IMR-90 (cell line): ENCODE data around the gene RNF40. TPM values are rescaled to one million over a fixed set of nuclear protein-coding genes. Genes with fewer than 3 reads are reported as not detected.

Source experiments
- ATAC-seq: fragments of 200-7000 bp; cut with Tn5 transposase; 2 replicates; pipeline ENCODE4 v1.9.1; 2020; ENCODE audit warnings: low read depth, mild to moderate bottlenecking, moderate library complexity
- BruUV-seq: library from RNA; stranded (reverse); fragments of 400-500 nt; replicated peaks from 2 replicates; lab custom pipeline; 2021; lab: Mats Ljungman, UMichigan
- CTCF ChIA-PET: fragments of 300-600 bp; formaldehyde crosslinking; extraction: SDS; loops from one replicate; lab custom pipeline; 2021; ENCODE audit warnings: antibody characterized with exemption; lab: Yijun Ruan, JAX
- POLR2A ChIA-PET: fragments of 300-600 bp; sonication (Branson Sonifier 250); formaldehyde crosslinking; loops from one replicate; lab custom pipeline; 2022; ENCODE audit warnings: antibody characterized with exemption; ENCODE audit not compliant: unreplicated experiment; lab: Charles Lee
- DNase-seq: peaks from one replicate; pipeline ENCODE4 v3.0.0; 2013
- H2AFZ ChIP-seq: replicated peaks from 2 replicates; pipeline ENCODE3; 2013; ENCODE audit warnings: low read length, mild to moderate bottlenecking; ENCODE audit not compliant: poor library complexity
- H2AK5ac ChIP-seq: 2 replicates; pipeline ENCODE4 v1.6.1; 2013; ENCODE audit warnings: low read depth, low read length, inconsistent platforms
- H2AK9ac ChIP-seq: replicated peaks from 2 replicates; pipeline ENCODE3; 2013; ENCODE audit warnings: mild to moderate bottlenecking, low read depth, low read length, moderate library complexity; ENCODE audit not compliant: poor library complexity
- H2BK120ac ChIP-seq: 2 replicates; pipeline ENCODE4 v1.6.1; 2013; ENCODE audit warnings: low read depth, low read length, inconsistent platforms
- H2BK15ac ChIP-seq: 3 replicates; pipeline ENCODE4 v1.6.1; 2013; ENCODE audit warnings: low read depth, low read length, inconsistent platforms
- H2BK20ac ChIP-seq: 2 replicates; pipeline ENCODE4 v1.6.1; 2013; ENCODE audit warnings: low read depth, mild to moderate bottlenecking, inconsistent platforms, low read length, moderate library complexity
- H2BK5ac ChIP-seq: 2 replicates; pipeline ENCODE4 v1.6.1; 2013; ENCODE audit warnings: mild to moderate bottlenecking, low read depth, low read length, inconsistent platforms; ENCODE audit not compliant: poor library complexity, severe bottlenecking
- H3K14ac ChIP-seq: replicated peaks from 2 replicates; pipeline ENCODE4 v1.6.1; 2013; ENCODE audit warnings: low read depth, low read length, inconsistent platforms
- H3K18ac ChIP-seq: 2 replicates; pipeline ENCODE4 v1.6.1; 2013; ENCODE audit warnings: low read depth, low read length, control low read depth
- H3K23ac ChIP-seq: 2 replicates; pipeline ENCODE4 v1.6.1; 2013; ENCODE audit warnings: low read depth, low read length, inconsistent platforms
- H3K27ac ChIP-seq: 2 replicates; pipeline ENCODE4 v1.5.1; 2013; ENCODE audit warnings: mild to moderate bottlenecking, control low read depth, low read length; ENCODE audit not compliant: insufficient read depth
- H3K27me3 ChIP-seq: 2 replicates; pipeline ENCODE4 v1.6.1; 2013; ENCODE audit warnings: low read length; ENCODE audit not compliant: control insufficient read depth, insufficient read depth
- H3K36me3 ChIP-seq: 2 replicates; pipeline ENCODE4 v1.6.1; 2013; ENCODE audit warnings: low read length, mixed read lengths; ENCODE audit not compliant: control insufficient read depth, insufficient read depth
- H3K4ac ChIP-seq: 2 replicates; pipeline ENCODE4 v1.6.1; 2013; ENCODE audit warnings: low read depth, low read length, inconsistent platforms
- H3K4me1 ChIP-seq: 2 replicates; pipeline ENCODE4 v1.6.1; 2013; ENCODE audit warnings: low read length, mixed read lengths; ENCODE audit not compliant: control insufficient read depth, insufficient read depth
- H3K4me2 ChIP-seq: 2 replicates; pipeline ENCODE4 v1.6.1; 2013; ENCODE audit warnings: low read depth, mild to moderate bottlenecking, control low read depth, low read length, moderate library complexity
- H3K4me3 ChIP-seq: 2 replicates; pipeline ENCODE4 v1.5.1; 2013; ENCODE audit warnings: low read depth, mild to moderate bottlenecking, control low read depth, low read length, moderate library complexity; ENCODE audit not compliant: insufficient read depth
- H3K56ac ChIP-seq: 2 replicates; pipeline ENCODE4 v1.6.1; 2013; ENCODE audit warnings: low read length, inconsistent platforms; ENCODE audit not compliant: insufficient read depth; ENCODE audit errors: extremely low read depth
- H3K79me1 ChIP-seq, 2 experiments: 2 replicates each; pipeline ENCODE4 v1.6.1; 2013; ENCODE audit warnings: low read length in 2 of 2, inconsistent platforms in 1 of 2, low read depth in 1 of 2
- H3K9ac ChIP-seq: 2 replicates; pipeline ENCODE4 v1.6.1; 2013; ENCODE audit warnings: low read depth, low read length, control low read depth
- H3K9me1 ChIP-seq: 2 replicates; pipeline ENCODE4 v1.6.1; 2013; ENCODE audit warnings: low read length, inconsistent platforms; ENCODE audit not compliant: insufficient read depth
- H3K9me3 ChIP-seq: 2 replicates; pipeline ENCODE4 v1.6.1; 2013; ENCODE audit warnings: low read length; ENCODE audit not compliant: control insufficient read depth, insufficient read depth
- H4K20me1 ChIP-seq: 2 replicates; pipeline ENCODE4 v1.6.1; 2013; ENCODE audit warnings: low read length, inconsistent platforms; ENCODE audit not compliant: insufficient read depth
- H4K5ac ChIP-seq: 2 replicates; pipeline ENCODE4 v1.6.1; 2013; ENCODE audit warnings: mild to moderate bottlenecking, low read depth, low read length, control low read depth
- H4K8ac ChIP-seq, 2 experiments: 2 replicates each; pipeline ENCODE4 v1.6.1; 2013; ENCODE audit warnings: low read depth in 2 of 2, low read length in 2 of 2, control low read depth in 1 of 2, inconsistent platforms in 1 of 2
- H4K91ac ChIP-seq: 2 replicates; pipeline ENCODE4 v1.6.1; 2013; ENCODE audit warnings: low read depth, low read length, inconsistent platforms; ENCODE audit not compliant: insufficient read depth
- BHLHE40 ChIP-seq: fragments of 150-350 bp; IDR thresholded peaks from 2 replicates; pipeline ENCODE4 v1.6.1; 2016; ENCODE audit warnings: mild to moderate bottlenecking, low read depth, low read length
- CEBPB ChIP-seq: IDR thresholded peaks from 2 replicates; pipeline ENCODE4 v1.6.1; 2012; ENCODE audit warnings: low read depth, low read length, improper control_type of control experiment
- CHD1 ChIP-seq: IDR thresholded peaks from 2 replicates; pipeline ENCODE4 v1.6.1; 2012; ENCODE audit warnings: low read depth, low read length, improper control_type of control experiment
- FOS ChIP-seq: fragments of 150-350 bp; IDR thresholded peaks from 2 replicates; pipeline ENCODE4 v1.6.1; 2016; ENCODE audit warnings: low read depth, low read length
- MAFK ChIP-seq: IDR thresholded peaks from 2 replicates; pipeline ENCODE4 v1.6.1; 2012; ENCODE audit warnings: low read depth, low read length, improper control_type of control experiment
- MAZ ChIP-seq: IDR thresholded peaks from 2 replicates; pipeline ENCODE4 v1.6.1; 2012; ENCODE audit warnings: low read depth, mild to moderate bottlenecking, low read length, improper control_type of control experiment, moderate library complexity, borderline replicate concordance
- MXI1 ChIP-seq: IDR thresholded peaks from 2 replicates; pipeline ENCODE4 v1.6.1; 2012; ENCODE audit warnings: low read depth, mild to moderate bottlenecking, low read length, moderate library complexity, borderline replicate concordance
- NFE2L2 ChIP-seq: fragments of 150-350 bp; IDR thresholded peaks from 2 replicates; pipeline ENCODE4 v1.6.1; 2016; ENCODE audit warnings: low read depth, mild to moderate bottlenecking, low read length
- POLR2A ChIP-seq: IDR thresholded peaks from 2 replicates; pipeline ENCODE4 v1.6.1; 2012; ENCODE audit warnings: mild to moderate bottlenecking, low read depth, low read length
- RAD21 ChIP-seq: IDR thresholded peaks from 2 replicates; pipeline ENCODE4 v1.6.1; 2012; ENCODE audit warnings: low read length, improper control_type of control experiment
- RCOR1 ChIP-seq: IDR thresholded peaks from 2 replicates; pipeline ENCODE4 v1.6.1; 2012; ENCODE audit warnings: mild to moderate bottlenecking, low read length, improper control_type of control experiment; ENCODE audit not compliant: insufficient replicate concordance
- RFX5 ChIP-seq: IDR thresholded peaks from 2 replicates; pipeline ENCODE4 v1.8.0; 2012; ENCODE audit warnings: low read depth, mild to moderate bottlenecking, low read length, moderate library complexity
- SMC3 ChIP-seq: fragments of 150-350 bp; IDR thresholded peaks from 2 replicates; pipeline ENCODE4 v1.6.1; 2016; ENCODE audit warnings: low read depth, mild to moderate bottlenecking, antibody characterized with exemption, low read length, moderate library complexity
- WGBS, 2 experiments: methylation state at CpG; one replicate each; pipeline versions ENCODE4 v1.1.5 to v1.1.7; 2013; ENCODE audit warnings: missing lambda C conversion rate in 2 of 2; ENCODE audit not compliant: insufficient read length in 1 of 2; ENCODE audit errors: extremely low coverage in 2 of 2; 5-methylcytosine and 5-hydroxymethylcytosine counted together
- dilution Hi-C: fragments of 300-500 bp; cut with HindIII; formaldehyde crosslinking; loops from one replicate; pipeline ENCODE4 v1.14.3; 2018; ENCODE audit warnings: low sequenced_read_pairs; ENCODE audit not compliant: unreplicated experiment
- in situ Hi-C: fragments of 300-500 bp; cut with MboI; formaldehyde crosslinking; loops from 3 replicates; pipeline ENCODE4 v1.14.3; 2019; ENCODE audit warnings: low sequenced_read_pairs, inconsistent platforms, mixed read lengths
- intact Hi-C: fragments of 100-400 bp; cut with micrococcal nuclease; formaldehyde crosslinking; loops from 2 replicates; pipeline ENCODE4 v1.10.0; 2022
- polyA plus RNA-seq, 3 experiments: library from polyadenylated mRNA; depleted of rRNA; stranded (reverse); fragments of >200 nt; gene quantifications; 2 replicates each; pipeline ENCODE4 v1.2.3, GENCODE V29; 2012; ENCODE audit warnings: low replicate concordance in 1 of 3
- total RNA-seq: library from RNA; depleted of rRNA; stranded (reverse); fragments of >200 nt; gene quantifications from 2 replicates; pipeline ENCODE4 v1.2.3, GENCODE V29; 2012
- TF ChIP-seq, protein P1 (sequence below): fragments of 150-350 bp; IDR thresholded peaks from 2 replicates; pipeline ENCODE4 v1.6.1; 2016; ENCODE audit warnings: low read depth, mild to moderate bottlenecking, low read length, moderate library complexity, borderline replicate concordance
- TF ChIP-seq, protein P2 (sequence below): conservative IDR thresholded peaks from 2 replicates; pipeline ENCODE4 v1.5.1; 2012; ENCODE audit warnings: mild to moderate bottlenecking, low read depth, low read length, improper control_type of control experiment
- TF ChIP-seq, protein P3 (sequence below): fragments of 150-350 bp; IDR thresholded peaks from 2 replicates; pipeline ENCODE4 v1.6.1; 2017; ENCODE audit warnings: mild to moderate bottlenecking, antibody characterized with exemption, low read length, low read depth

RNF40 gene
- total and polyA plus RNA-seq, 2 of the 4 experiments (the other 2 are of a cell fraction), result 46.7 to 72.4 TPM

DNA sequence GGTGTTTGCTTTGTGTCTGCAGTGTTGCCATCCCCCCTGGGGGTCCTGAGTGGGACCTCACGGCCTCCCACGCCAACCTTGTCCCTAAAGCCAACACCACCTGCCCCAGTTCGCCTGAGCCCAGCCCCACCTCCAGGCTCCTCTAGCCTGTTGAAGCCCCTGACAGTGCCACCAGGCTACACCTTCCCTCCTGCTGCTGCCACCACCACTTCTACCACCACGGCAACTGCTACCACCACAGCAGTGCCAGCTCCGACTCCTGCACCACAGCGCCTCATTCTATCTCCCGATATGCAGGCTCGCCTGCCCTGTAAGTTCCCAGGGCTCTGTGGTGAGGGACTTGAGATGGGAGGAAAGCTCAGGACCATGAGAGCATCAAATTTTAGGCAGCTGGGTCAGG is 41.0 kb upstream of the RNF40 start:
- Histone ChIP-seq H3K9me1 (no peaks in the 10 kb centered on the region), H3K79me1 (peaks cover 40 to 55% of the 10 kb centered on the region in 2 experiments), H3K14ac (no peak overlapping the region), H3K27me3 (no peaks in the 10 kb centered on the region), H3K9me3 (no peaks in the 10 kb centered on the region), H4K91ac (no peak overlapping the region), H4K8ac (no peak overlapping the region), H3K9ac (no peak overlapping the region), H3K4ac (no peak overlapping the region), H3K4me1 (no peaks in the 10 kb centered on the region), H4K5ac (no peak overlapping the region), H3K18ac (no peak overlapping the region), H2AK9ac (no peak overlapping the region), H2BK5ac (no peak overlapping the region), H2BK120ac (no peak overlapping the region), H2BK15ac (no peak overlapping the region), H3K4me3 (no peak overlapping the region), H3K27ac (no peak overlapping the region), H3K23ac (no peak overlapping the region), H2AK5ac (no peak overlapping the region), H2AFZ (no peak overlapping the region), H3K36me3 (peaks cover 72% of the 10 kb centered on the region), H4K20me1 (peaks cover 14% of the 10 kb centered on the region), H3K4me2 (no peak overlapping the region), H2BK20ac (no peak overlapping the region), H3K56ac (no peak overlapping the region)
- in situ Hi-C loops (no loop called here), intact Hi-C loops (no loop called here), dilution Hi-C loops (no loop called here)
- no peak for TF ChIP-seq NFE2L2
- TF ChIP-seq RFX5, result no peak
- TF ChIP-seq MXI1, result no peak
- TF ChIP-seq CEBPB, result no peak
- TF ChIP-seq, protein P1, sequence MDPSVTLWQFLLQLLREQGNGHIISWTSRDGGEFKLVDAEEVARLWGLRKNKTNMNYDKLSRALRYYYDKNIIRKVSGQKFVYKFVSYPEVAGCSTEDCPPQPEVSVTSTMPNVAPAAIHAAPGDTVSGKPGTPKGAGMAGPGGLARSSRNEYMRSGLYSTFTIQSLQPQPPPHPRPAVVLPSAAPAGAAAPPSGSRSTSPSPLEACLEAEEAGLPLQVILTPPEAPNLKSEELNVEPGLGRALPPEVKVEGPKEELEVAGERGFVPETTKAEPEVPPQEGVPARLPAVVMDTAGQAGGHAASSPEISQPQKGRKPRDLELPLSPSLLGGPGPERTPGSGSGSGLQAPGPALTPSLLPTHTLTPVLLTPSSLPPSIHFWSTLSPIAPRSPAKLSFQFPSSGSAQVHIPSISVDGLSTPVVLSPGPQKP, result no peak
- TF ChIP-seq MAFK, result no peak
- TF ChIP-seq MAZ, result no peak
- TF ChIP-seq, protein P2, sequence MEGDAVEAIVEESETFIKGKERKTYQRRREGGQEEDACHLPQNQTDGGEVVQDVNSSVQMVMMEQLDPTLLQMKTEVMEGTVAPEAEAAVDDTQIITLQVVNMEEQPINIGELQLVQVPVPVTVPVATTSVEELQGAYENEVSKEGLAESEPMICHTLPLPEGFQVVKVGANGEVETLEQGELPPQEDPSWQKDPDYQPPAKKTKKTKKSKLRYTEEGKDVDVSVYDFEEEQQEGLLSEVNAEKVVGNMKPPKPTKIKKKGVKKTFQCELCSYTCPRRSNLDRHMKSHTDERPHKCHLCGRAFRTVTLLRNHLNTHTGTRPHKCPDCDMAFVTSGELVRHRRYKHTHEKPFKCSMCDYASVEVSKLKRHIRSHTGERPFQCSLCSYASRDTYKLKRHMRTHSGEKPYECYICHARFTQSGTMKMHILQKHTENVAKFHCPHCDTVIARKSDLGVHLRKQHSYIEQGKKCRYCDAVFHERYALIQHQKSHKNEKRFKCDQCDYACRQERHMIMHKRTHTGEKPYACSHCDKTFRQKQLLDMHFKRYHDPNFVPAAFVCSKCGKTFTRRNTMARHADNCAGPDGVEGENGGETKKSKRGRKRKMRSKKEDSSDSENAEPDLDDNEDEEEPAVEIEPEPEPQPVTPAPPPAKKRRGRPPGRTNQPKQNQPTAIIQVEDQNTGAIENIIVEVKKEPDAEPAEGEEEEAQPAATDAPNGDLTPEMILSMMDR, result no peak
- TF ChIP-seq POLR2A, result no peak
- TF ChIP-seq RAD21, result no peak
- TF ChIP-seq RCOR1, result no peak
- no peak for TF ChIP-seq FOS
- TF ChIP-seq SMC3, result no peak
- TF ChIP-seq BHLHE40, result no peak
- TF ChIP-seq, protein P3, sequence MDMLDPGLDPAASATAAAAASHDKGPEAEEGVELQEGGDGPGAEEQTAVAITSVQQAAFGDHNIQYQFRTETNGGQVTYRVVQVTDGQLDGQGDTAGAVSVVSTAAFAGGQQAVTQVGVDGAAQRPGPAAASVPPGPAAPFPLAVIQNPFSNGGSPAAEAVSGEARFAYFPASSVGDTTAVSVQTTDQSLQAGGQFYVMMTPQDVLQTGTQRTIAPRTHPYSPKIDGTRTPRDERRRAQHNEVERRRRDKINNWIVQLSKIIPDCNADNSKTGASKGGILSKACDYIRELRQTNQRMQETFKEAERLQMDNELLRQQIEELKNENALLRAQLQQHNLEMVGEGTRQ, result no peak
- TF ChIP-seq CHD1, result no peak
- no CpG with 5 or more reads among the region's 8 CpGs for WGBS, 2 experiments
- CTCF ChIA-PET, result no interaction called here
- no peak for DNase-seq
- ATAC-seq, result no peak
- BruUV-seq, result no TSS peak
- POLR2A ChIA-PET, result no interaction called here
